Measurements from ENCODE around the gene RAP2C. TPM values are rescaled to one million over a fixed set of nuclear protein-coding genes. Genes with fewer than 3 reads are reported as not detected.

RAP2C gene
- total RNA-seq, 2 donors from 2014 or later = 7.8 to 7.9 TPM

GRCh38 chrX:132257116-132257515, 37.9 kb upstream of the RAP2C start:
- intact Hi-C loops (cut with DNase I) = no loop called here
- Histone ChIP-seq H3K4me3 (no peak overlapping the region), H3K36me3 (replicated peaks in 1 of 2; ENCODE audit: insufficient read depth in 1 of 2, low read depth in 2 of 2) (no peaks in the 10 kb centered on the region), H3K4me1 (no peaks in the 10 kb centered on the region), H3K9me3 (no peaks in the 10 kb centered on the region), H3K27me3 (no peaks in the 10 kb centered on the region), H3K27ac (no peak overlapping the region)
- TF ChIP-seq CTCF (IDR thresholded peaks at IDR 0.05) (no peak), POLR2A (IDR thresholded peaks at IDR 0.05) (no peak)
- 91 to 100% methylated on average over 2 of the region's 2 CpGs for WGBS, 2 donors
- no peak for DNase-seq
- no peak for ATAC-seq

- intact Hi-C loops (cut with DNase I) = no loop called here
- H3K4me1 ChIP-seq = no peaks in the 10 kb centered on the region
- no peak overlapping the region for H3K27ac ChIP-seq
- 92 to 100% methylated on average over 4 of the region's 5 CpGs for WGBS, 2 donors
- no peak overlapping the region for H3K4me3 ChIP-seq
- H3K9me3 ChIP-seq = no peaks in the 10 kb centered on the region
- no peaks in the 10 kb centered on the region for H3K36me3 ChIP-seq (replicated peaks in 1 of 2; ENCODE audit: insufficient read depth in 1 of 2, low read depth in 2 of 2)
- ATAC-seq = no peak
- no peaks in the 10 kb centered on the region for H3K27me3 ChIP-seq
- TF ChIP-seq CTCF (IDR thresholded peaks at IDR 0.05) (no peak), POLR2A (IDR thresholded peaks at IDR 0.05) (no peak)
- no peak for DNase-seq
Measured at GRCh38 chrX:132236121-132236520, 16.9 kb upstream of the RAP2C start.

- H3K9me3 ChIP-seq = no peaks in the 10 kb centered on the region
- H3K4me1 ChIP-seq = no peaks in the 10 kb centered on the region
- TF ChIP-seq CTCF (IDR thresholded peaks at IDR 0.05) = no peak
- TF ChIP-seq POLR2A (IDR thresholded peaks at IDR 0.05) = no peak
- no peak overlapping the region for H3K4me3 ChIP-seq
- no peaks in the 10 kb centered on the region for H3K36me3 ChIP-seq (replicated peaks in 1 of 2; ENCODE audit: insufficient read depth in 1 of 2, low read depth in 2 of 2)
- intact Hi-C loops (cut with DNase I) = no loop called here
- DNase-seq = no peak
- H3K27me3 ChIP-seq = no peaks in the 10 kb centered on the region
- 85 to 90% methylated on average over 5 of the region's 5 CpGs for WGBS, 2 donors
- no peak overlapping the region for H3K27ac ChIP-seq
- no peak for ATAC-seq
Measured at GRCh38 chrX:132235488-132235887, 16.2 kb upstream of the RAP2C start.

- 85 to 92% methylated on average over 2 of the region's 2 CpGs for WGBS, 2 donors
- intact Hi-C loops (cut with DNase I) = no loop called here
Measured at GRCh38 chrX:132231587-132231986, 12.3 kb upstream of the RAP2C start.

More at GRCh38 chrX:132231587-132231986, 12.3 kb upstream of the RAP2C start:
- no peak overlapping the region for H3K4me3 ChIP-seq
- H3K4me1 ChIP-seq = no peaks in the 10 kb centered on the region
- H3K27ac ChIP-seq = no peak overlapping the region
- no peaks in the 10 kb centered on the region for H3K36me3 ChIP-seq (replicated peaks in 1 of 2; ENCODE audit: insufficient read depth in 1 of 2, low read depth in 2 of 2)
- ATAC-seq (no peak), DNase-seq (no peak)
- no peaks in the 10 kb centered on the region for H3K9me3 ChIP-seq
- H3K27me3 ChIP-seq = no peaks in the 10 kb centered on the region
- TF ChIP-seq POLR2A (IDR thresholded peaks at IDR 0.05) (no peak), CTCF (IDR thresholded peaks at IDR 0.05) (no peak)

Data from body of pancreas (tissue), 4 donors.